K562 (cell line): ENCODE results near the gene HEY2. TPM values are rescaled to one million over a fixed set of nuclear protein-coding genes. Genes with fewer than 3 reads are reported as not detected.

Source experiments
- HMG20B ChIP-seq: fragments of 250-450 bp; sonication (Bioruptor Pico); IDR thresholded peaks from 2 replicates; pipeline ENCODE4 v1.5.0; 2021; ENCODE audit warnings: mild to moderate bottlenecking
- MEIS2 ChIP-seq: fragments of 450-650 bp; IDR thresholded peaks from 2 replicates; pipeline ENCODE4 v1.6.1; 2014; ENCODE audit warnings: mild to moderate bottlenecking; ENCODE audit not compliant: partially characterized antibody
- ZNF586 ChIP-seq: fragments of 450-650 bp; formaldehyde crosslinking; conservative IDR thresholded peaks from 2 replicates; pipeline ENCODE4 v1.4.0; 2020; ENCODE audit warnings: mild to moderate bottlenecking, moderate library complexity
- polyA plus RNA-seq, 8 experiments: library from polyadenylated mRNA; depleted of rRNA in 4 of 8; stranded (reverse) in 5 of 8; unstranded in 3 of 8; fragments of >200 nt; fragmentation: Nextera tagmentation in 2 of 8; fragmentation: Illumina TruSeq in 1 of 8; extraction: Ambion mirVana in 2 of 8; extraction: Trizol in 1 of 8; gene quantifications; 2 replicates each; pipeline versions ENCODE4 v1.2.1 to v1.2.3, GENCODE V29; 2011 to 2014; ENCODE audit warnings: inconsistent platforms in 1 of 8, missing spikeins in 1 of 8
- total RNA-seq, 7 experiments: library from RNA; depleted of rRNA in 6 of 7; stranded (reverse); fragments of >200 nt in 6 of 7; fragmentation: Illumina TruSeq in 2 of 7; extraction: Trizol in 2 of 7; gene quantifications; 2 replicates each; pipeline versions ENCODE4 v1.2.1 to v1.2.3, GENCODE V29; 2011 to 2021; ENCODE audit warnings: low replicate concordance in 1 of 7
- TF ChIP-seq, protein P1 (sequence below): sonication (generic); formaldehyde crosslinking; IDR thresholded peaks from 2 replicates; pipeline ENCODE4 v1.8.1; 2023; ENCODE audit warnings: mild to moderate bottlenecking, missing genetic modification reagents
- TF ChIP-seq, protein P2 (sequence below): fragments of 450-650 bp; IDR thresholded peaks from 2 replicates; pipeline ENCODE4 v1.6.1; 2016

The HEY2 gene
- total and polyA plus RNA-seq, 9 of the 15 experiments (the other 6 are each of a cell fraction or from before 2014, with no cell fraction given): 0.03 to 0.07 (median 0.06) TPM; not detected in 5

DNA sequence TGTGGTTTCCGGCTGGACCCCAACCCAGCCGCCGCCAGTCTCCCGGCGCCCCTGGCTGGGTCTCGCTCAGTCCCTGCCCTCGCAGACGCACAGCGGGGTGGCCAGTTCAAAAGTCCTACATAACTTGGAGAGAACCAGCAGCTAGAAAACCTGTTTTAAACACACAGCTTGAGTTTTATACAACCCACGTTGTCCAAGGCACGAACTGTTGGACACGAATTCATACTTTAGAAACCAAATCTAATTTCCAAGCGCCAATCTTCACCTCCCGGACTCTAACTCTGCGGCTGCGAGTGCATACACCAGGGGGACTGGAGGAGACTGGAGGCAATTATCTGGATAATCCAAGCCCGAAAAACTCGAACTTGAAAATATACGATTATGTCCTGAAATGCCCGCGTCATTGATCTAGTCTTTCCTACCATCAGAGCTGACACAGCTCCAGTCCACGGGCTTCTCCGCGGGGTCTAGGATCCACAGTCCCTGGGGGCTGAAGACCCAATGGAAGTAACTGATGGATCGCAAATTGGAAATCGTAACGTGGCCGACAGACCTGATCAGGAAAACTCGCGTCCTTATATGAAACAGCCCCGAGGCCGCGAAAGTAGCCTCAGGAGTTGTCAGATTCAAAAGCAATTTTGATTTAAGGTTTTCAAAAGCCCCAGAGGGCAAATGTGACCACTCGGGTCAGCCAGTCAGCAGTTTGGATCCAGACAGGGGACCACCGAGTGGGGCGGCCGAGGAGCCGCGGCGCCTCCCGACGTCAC lies 843 bp upstream of the HEY2 start (continued):
- TF ChIP-seq, protein P1, sequence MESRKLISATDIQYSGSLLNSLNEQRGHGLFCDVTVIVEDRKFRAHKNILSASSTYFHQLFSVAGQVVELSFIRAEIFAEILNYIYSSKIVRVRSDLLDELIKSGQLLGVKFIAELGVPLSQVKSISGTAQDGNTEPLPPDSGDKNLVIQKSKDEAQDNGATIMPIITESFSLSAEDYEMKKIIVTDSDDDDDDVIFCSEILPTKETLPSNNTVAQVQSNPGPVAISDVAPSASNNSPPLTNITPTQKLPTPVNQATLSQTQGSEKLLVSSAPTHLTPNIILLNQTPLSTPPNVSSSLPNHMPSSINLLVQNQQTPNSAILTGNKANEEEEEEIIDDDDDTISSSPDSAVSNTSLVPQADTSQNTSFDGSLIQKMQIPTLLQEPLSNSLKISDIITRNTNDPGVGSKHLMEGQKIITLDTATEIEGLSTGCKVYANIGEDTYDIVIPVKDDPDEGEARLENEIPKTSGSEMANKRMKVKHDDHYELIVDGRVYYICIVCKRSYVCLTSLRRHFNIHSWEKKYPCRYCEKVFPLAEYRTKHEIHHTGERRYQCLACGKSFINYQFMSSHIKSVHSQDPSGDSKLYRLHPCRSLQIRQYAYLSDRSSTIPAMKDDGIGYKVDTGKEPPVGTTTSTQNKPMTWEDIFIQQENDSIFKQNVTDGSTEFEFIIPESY: 0 out of 2 replicates have a peak, but pooled peaks have one; percentile 12
- TF ChIP-seq ZNF586 (CRISPR knock-in tag): no peak
- peak; percentile 71 for TF ChIP-seq MEIS2
- 0 out of 2 replicates have a peak, but pooled peaks have one; percentile 36 for TF ChIP-seq HMG20B
- TF ChIP-seq, protein P2, sequence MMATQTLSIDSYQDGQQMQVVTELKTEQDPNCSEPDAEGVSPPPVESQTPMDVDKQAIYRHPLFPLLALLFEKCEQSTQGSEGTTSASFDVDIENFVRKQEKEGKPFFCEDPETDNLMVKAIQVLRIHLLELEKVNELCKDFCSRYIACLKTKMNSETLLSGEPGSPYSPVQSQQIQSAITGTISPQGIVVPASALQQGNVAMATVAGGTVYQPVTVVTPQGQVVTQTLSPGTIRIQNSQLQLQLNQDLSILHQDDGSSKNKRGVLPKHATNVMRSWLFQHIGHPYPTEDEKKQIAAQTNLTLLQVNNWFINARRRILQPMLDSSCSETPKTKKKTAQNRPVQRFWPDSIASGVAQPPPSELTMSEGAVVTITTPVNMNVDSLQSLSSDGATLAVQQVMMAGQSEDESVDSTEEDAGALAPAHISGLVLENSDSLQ: 0 out of 2 replicates have a peak, but pooled peaks have one; percentile 22
